IPS-11a (cell line): ENCODE data around the gene USP21.
A peak's percentile ranks its signal among the peaks of the same experiment; 100 is the strongest.
"Not testable (repeated sequence)": the region's sequence is repeated elsewhere in the genome, so short reads cannot be mapped to it uniquely, and the experiment has no call there.

Source experiments
- H3K4me3 ChIP-seq: one replicate; pipeline ENCODE4 v1.5.1; 2013; ENCODE audit warnings: low read depth, low read length, control low read depth

The USP21 gene, protein sequence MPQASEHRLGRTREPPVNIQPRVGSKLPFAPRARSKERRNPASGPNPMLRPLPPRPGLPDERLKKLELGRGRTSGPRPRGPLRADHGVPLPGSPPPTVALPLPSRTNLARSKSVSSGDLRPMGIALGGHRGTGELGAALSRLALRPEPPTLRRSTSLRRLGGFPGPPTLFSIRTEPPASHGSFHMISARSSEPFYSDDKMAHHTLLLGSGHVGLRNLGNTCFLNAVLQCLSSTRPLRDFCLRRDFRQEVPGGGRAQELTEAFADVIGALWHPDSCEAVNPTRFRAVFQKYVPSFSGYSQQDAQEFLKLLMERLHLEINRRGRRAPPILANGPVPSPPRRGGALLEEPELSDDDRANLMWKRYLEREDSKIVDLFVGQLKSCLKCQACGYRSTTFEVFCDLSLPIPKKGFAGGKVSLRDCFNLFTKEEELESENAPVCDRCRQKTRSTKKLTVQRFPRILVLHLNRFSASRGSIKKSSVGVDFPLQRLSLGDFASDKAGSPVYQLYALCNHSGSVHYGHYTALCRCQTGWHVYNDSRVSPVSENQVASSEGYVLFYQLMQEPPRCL

DNA sequence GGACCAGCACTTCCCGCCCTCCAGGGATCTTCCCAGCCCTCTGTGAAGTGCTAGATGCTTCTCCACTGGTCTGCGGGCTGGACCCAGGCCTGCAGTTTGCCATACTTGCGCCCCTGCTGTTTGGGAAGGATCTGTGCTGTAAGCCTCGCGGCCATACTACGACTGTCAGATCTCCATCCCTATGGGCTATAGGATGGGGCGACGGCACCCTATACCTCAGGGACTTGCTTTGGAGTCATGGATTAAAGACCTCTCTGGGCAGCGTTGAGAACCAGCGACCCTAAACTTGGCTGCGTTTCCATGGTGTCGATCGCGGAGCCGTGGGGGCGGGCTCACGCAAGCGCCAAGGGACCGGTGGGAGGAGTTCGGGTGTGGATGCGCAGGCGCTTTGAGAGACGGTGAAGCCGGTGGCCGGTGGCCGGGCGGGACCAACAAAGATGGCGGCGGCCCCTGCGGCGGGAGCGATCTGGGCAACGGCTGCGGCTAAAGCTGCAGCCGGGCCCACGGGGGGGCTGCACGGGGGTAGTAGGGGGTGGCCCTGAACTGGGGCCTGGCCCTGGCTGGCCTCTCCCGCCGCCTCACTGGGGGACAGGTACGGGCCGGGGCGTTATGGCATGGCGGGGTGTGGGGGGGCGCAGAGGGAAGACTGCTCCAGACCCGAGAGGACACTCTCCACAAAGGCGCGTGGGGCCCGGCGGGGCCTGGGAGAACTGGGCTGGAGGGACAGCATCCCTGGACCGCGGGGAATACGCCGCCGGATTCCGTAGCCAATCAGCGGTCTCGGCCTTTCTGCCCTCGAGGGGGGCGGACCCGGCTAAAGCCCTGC, at the start of gene USP21:
Gene USP21, plus strand, starts transcription at position 414 of the 826 bp plus-strand sequence. CDS start 1,141 bp downstream, outside the sequence.
- H3K4me3 ChIP-seq: peak within 1 kb of the TSS; percentile 75

DNA sequence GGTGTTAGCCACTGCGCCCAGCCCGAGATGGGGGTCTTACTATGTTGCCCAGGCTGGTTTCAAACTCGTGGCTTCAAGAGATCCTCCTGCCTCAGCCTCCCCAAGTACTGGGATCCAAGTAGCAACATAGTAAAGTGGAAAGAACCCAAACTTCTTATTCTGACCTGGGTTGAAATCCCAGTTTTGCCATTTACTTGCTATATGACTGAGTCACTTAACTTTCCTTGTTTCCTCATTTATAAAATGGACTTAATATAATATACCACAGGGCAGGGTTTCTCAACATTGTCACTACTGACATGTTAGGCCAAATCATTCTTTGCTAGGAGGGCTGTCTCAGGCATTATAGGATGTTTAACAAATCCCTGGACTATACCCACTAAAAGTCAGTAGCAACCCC, 48.2 kb upstream of the USP21 start:
- H3K4me3 ChIP-seq: no peak overlapping the region

- no peak overlapping the region for H3K4me3 ChIP-seq
Measured at GRCh38 chr1:161111527-161111926, 47.8 kb upstream of the USP21 start.

GRCh38 chr1:161113915-161114314, 45.4 kb upstream of the USP21 start:
- H3K4me3 ChIP-seq: no peak overlapping the region

GRCh38 chr1:161114556-161114955, 44.7 kb upstream of the USP21 start:
- H3K4me3 ChIP-seq: no peak overlapping the region

GRCh38 chr1:161115132-161115711, 44.1 kb upstream of the USP21 start:
- H3K4me3 ChIP-seq: no peak overlapping the region

DNA sequence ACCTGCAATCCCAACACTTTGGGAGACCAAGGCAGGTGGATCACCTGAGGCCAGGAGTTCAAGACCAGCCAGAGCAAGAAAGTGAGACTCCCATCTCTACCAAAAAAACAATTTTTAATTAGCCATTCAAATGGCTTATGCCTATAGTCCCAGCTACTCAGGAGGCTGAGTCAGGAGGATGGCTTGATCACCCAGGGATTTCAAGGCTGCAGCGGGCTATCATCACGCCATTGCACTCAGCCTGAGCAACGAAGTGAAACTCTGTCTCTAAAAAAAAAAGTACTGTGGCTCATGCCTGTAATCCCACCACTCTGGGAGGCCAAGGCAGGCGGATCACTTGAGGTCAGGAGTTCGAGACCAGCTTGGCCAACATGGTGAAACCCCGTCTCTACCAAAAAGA, 43.3 kb upstream of the USP21 start:
- H3K4me3 ChIP-seq: not testable (repeated sequence)

GRCh38 chr1:161117759-161118581, 41.3 kb upstream of the USP21 start, which contains the start of the genes NIT1 and PFDN2:
NIT1 (plus strand) TSS chr1:161118105; CDS start chr1:161118177, 72 bp downstream.
PFDN2 (minus strand) TSS chr1:161118037; CDS start chr1:161118026, 11 bp downstream.
- peak within 1 kb of the TSS; percentile 97 for H3K4me3 ChIP-seq

- H3K4me3 ChIP-seq: no peak overlapping the region
Measured at GRCh38 chr1:161119092-161119903, 40.0 kb upstream of the USP21 start.

GRCh38 chr1:161121042-161121650, 38.2 kb upstream of the USP21 start:
- H3K4me3 ChIP-seq: no peak overlapping the region

GRCh38 chr1:161121834-161122233, 37.5 kb upstream of the USP21 start:
- no peak overlapping the region for H3K4me3 ChIP-seq

DNA sequence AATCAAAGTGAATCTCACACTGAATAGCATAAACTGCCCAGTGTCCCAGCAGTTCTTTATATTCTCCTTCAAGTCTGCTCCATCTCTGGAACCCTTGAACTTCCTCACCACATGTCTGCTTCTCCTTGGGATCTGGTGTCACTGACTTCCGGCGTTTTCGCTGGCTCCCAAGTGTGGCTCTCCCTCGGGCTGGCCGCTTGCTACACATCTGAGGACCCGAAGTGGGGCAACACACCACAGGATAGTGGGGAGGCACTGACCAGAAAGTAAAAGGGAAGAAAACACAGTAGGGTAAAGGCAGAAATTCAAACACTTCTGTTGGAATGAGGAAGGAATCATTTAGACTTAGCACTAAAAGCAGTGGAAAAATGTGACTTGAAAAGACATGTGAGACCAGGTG, 36.3 kb upstream of the USP21 start:
- no peak overlapping the region for H3K4me3 ChIP-seq

DNA sequence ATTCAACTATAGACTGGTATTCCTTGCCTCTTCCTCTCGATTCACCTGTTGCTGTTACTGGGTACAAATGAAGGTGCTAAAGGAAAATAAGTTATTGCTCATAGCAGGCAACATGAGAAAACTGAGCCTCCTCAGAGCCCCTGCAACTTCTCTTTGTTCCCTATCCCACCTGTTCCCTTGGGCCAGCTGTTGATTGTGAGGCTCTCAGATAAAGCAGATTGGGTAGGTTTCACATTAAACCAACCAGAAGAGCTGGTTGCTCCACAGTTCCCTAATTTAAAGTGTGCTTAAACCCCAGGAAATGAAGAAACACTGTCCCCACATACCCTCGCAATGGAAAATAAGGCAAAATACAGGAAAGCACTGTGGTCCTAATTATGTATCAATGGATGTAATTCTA, 31.7 kb upstream of the USP21 start:
- no peak overlapping the region for H3K4me3 ChIP-seq

- H3K4me3 ChIP-seq: no peak overlapping the region
Measured at GRCh38 chr1:161128591-161129420, 30.5 kb upstream of the USP21 start.

GRCh38 chr1:161130266-161130665, 29.0 kb upstream of the USP21 start:
- H3K4me3 ChIP-seq: no peak overlapping the region

GRCh38 chr1:161131523-161132409, 27.5 kb upstream of the USP21 start:
- peak overlapping the region; percentile 81 for H3K4me3 ChIP-seq
